ENCODE results near the gene JPH3. TPM values are rescaled to one million over a fixed set of nuclear protein-coding genes. Genes with fewer than 3 reads are reported as not detected.

JPH3 gene
- polyA plus RNA-seq, 2 of the 4 experiments (the other 2 are of a cell fraction): 0.36 to 1.6 TPM

DNA sequence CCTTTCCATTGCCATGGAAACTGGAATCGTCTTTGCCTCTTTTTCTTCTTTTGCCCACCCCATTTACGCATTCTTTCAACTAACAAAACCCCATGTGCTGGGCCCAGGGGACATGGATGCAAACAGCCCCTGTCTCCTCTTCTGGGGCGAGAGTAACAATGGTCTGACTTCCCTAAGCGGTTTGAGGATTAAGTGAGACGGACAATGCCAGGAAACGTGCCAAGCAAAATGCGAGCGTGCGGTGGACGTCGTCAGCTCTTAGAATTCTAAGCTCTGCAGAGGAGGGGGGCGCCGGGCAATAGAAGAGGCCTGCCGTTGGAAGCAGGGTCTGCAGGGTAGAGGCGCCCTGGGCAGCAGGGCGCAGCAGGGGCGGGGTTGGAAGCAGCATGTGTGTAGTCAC, 42.4 kb upstream of the JPH3 start (continued):
- TF ChIP-seq, protein P1, sequence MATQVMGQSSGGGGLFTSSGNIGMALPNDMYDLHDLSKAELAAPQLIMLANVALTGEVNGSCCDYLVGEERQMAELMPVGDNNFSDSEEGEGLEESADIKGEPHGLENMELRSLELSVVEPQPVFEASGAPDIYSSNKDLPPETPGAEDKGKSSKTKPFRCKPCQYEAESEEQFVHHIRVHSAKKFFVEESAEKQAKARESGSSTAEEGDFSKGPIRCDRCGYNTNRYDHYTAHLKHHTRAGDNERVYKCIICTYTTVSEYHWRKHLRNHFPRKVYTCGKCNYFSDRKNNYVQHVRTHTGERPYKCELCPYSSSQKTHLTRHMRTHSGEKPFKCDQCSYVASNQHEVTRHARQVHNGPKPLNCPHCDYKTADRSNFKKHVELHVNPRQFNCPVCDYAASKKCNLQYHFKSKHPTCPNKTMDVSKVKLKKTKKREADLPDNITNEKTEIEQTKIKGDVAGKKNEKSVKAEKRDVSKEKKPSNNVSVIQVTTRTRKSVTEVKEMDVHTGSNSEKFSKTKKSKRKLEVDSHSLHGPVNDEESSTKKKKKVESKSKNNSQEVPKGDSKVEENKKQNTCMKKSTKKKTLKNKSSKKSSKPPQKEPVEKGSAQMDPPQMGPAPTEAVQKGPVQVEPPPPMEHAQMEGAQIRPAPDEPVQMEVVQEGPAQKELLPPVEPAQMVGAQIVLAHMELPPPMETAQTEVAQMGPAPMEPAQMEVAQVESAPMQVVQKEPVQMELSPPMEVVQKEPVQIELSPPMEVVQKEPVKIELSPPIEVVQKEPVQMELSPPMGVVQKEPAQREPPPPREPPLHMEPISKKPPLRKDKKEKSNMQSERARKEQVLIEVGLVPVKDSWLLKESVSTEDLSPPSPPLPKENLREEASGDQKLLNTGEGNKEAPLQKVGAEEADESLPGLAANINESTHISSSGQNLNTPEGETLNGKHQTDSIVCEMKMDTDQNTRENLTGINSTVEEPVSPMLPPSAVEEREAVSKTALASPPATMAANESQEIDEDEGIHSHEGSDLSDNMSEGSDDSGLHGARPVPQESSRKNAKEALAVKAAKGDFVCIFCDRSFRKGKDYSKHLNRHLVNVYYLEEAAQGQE (IDR thresholded peaks at IDR 0.05): no peak
- TF ChIP-seq PHF8 (IDR thresholded peaks at IDR 0.05; ENCODE audit: borderline replicate concordance, low read depth): no peak

DNA sequence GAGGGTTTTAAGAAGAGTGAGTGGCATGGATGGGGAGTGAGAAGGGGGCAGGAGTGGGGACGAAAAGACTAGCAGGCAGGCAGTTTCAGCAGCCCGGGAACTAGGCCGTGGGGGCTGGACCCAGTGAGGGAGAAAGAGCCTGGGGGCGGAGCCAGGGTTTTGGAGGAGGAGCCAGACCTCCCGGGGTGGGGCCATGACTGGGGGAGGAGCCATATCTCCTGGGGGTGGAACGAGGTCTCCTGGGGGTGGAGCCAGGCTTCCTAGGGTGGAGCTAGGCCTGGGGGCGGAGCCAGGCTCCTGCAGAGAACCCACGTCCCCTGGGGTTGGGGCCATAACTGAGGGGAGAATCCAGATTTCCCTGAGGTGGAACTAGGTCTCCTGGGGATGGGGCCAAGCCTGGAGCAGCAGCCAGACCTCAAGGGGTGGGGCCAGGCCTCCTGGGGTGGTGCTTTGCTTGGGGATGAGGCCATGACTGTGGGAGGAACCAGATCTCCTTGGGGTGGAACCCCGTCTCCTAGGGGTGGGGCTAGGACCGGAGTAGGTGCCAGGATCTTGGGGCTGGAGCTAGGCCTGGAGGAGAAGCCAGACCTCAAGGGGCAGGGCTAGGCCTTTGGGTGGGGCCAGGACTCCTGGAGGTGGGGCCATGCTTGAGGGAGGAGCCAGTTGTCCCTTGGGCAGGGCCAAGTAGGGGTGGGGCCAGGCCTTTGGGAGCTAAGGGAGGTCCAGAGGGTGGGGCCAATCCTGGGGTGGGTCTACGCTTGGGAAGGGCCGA, 41.7 kb upstream of the JPH3 start:
- 45% methylated on average over 10 of the region's 12 CpGs for WGBS (ENCODE audit: missing lambda C conversion rate)

DNA sequence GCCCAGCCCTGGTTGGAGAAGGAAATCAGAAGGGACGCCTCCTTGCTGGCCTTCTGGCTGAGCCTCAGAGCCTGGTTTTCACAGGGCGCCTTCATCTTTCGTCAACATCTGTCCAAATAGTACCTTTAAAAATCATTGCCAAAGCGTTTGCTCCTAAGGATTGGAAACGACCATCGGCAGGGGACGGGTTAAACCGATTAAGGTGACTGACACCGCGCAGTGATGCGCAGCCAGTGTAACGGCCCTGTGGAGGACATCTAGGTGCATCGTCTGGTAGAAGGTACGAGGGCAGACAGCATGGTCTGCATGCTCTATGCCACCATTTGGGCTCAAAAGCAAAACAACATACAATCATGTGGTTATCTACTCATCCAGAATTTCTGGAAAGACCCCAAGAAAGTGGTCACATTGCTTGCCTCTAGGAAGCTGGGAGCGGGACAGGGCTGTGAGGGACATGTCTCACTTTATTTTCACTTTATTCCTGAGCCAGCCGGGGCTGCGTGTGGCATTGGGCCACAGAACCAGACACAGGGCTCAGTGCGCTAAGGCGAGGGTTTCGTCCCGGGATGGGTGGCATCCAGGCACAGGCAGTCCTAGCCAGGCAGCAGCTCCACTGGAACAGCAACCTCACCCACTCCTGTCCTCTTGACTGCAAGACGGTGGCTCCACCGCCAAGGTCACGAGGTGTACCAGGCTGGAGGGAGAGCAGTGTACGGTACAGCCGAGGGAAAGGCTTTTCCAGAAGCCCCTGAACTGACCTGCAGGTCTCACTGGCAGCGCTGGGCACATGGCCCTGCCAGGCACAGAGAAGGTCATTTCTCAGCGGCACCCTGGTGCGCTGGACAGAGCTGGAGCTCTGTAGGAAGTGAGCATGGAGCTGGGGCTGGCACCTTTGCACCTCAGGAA, 40.9 kb upstream of the JPH3 start:
- POLR2A ChIA-PET: no interaction called here

More for the DNA sequence above, 41.7 kb upstream of the JPH3 start:
- TF ChIP-seq ZFP36 (IDR thresholded peaks at IDR 0.05; ENCODE audit: borderline replicate concordance, partially characterized antibody): peak; percentile 60
- no peak for TF ChIP-seq POLR2AphosphoS2 (conservative IDR thresholded peaks at IDR 0.05; ENCODE audit: low read length)
- CTCF ChIA-PET: interaction anchor here (0.7 to 3.8 kb wide), 4 partner anchors 10 to 144 kb away, joined by 3 to 24 read pairs (median 18); no protein-coding TSS in a partner anchor
- H3K9me3 ChIP-seq: no peaks in the 10 kb centered on the region
- peak; percentile 70 to 93 for ATAC-seq
- H3K27ac ChIP-seq: peak overlapping the region in 1 of 2 experiments; percentile 7; a peak in 1 of 6 replicates
- no peak overlapping the region for H3K4me2 ChIP-seq
- no peak for FAIRE-seq
- peak; percentile 65 to 83 for DNase-seq (ENCODE audit: low read depth in 1 of 2, low spot score in 1 of 2)
- no peak overlapping the region for H3K4me3 ChIP-seq
- POLR2A ChIA-PET: interaction anchor here (1.0 kb wide), 1 partner anchor 11 kb away, joined by 3 read pairs; no protein-coding TSS in a partner anchor
- no peaks in the 10 kb centered on the region for H3K4me1 ChIP-seq

More for the DNA sequence above, 40.9 kb upstream of the JPH3 start:
- Histone ChIP-seq H3K4me2 (no peak overlapping the region), H3K4me1 (no peaks in the 10 kb centered on the region), H3K4me3 (no peak overlapping the region), H3K9me3 (no peaks in the 10 kb centered on the region), H3K27ac (no peak overlapping the region)
- no peak for TF ChIP-seq EP300 (IDR thresholded peaks at IDR 0.05)
- TF ChIP-seq SMC3 (IDR thresholded peaks at IDR 0.05): no peak
- TF ChIP-seq BHLHE40 (IDR thresholded peaks at IDR 0.05; ENCODE audit: low read depth, low read length): no peak
- TF ChIP-seq GATA3 (IDR thresholded peaks at IDR 0.05; ENCODE audit: borderline replicate concordance): no peak
- no peak for TF ChIP-seq HOXB5 (CRISPR knock-in tag; IDR thresholded peaks at IDR 0.05)
- no peak for TF ChIP-seq PHF8 (IDR thresholded peaks at IDR 0.05; ENCODE audit: borderline replicate concordance, low read depth)
- no peak for TF ChIP-seq KDM5A (IDR thresholded peaks at IDR 0.05)
- TF ChIP-seq NFE2L2 (conservative IDR thresholded peaks at IDR 0.05; ENCODE audit: low read length): no peak
- no peak for TF ChIP-seq HEYL (CRISPR knock-in tag; IDR thresholded peaks at IDR 0.05)
- no peak for TF ChIP-seq ZC3H11A (IDR thresholded peaks at IDR 0.05)
- TF ChIP-seq CHD2 (IDR thresholded peaks at IDR 0.05; ENCODE audit: low read length, partially characterized antibody): no peak
- TF ChIP-seq, protein P2, sequence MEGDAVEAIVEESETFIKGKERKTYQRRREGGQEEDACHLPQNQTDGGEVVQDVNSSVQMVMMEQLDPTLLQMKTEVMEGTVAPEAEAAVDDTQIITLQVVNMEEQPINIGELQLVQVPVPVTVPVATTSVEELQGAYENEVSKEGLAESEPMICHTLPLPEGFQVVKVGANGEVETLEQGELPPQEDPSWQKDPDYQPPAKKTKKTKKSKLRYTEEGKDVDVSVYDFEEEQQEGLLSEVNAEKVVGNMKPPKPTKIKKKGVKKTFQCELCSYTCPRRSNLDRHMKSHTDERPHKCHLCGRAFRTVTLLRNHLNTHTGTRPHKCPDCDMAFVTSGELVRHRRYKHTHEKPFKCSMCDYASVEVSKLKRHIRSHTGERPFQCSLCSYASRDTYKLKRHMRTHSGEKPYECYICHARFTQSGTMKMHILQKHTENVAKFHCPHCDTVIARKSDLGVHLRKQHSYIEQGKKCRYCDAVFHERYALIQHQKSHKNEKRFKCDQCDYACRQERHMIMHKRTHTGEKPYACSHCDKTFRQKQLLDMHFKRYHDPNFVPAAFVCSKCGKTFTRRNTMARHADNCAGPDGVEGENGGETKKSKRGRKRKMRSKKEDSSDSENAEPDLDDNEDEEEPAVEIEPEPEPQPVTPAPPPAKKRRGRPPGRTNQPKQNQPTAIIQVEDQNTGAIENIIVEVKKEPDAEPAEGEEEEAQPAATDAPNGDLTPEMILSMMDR (IDR thresholded peaks at IDR 0.05): no peak
- TF ChIP-seq, protein P3, sequence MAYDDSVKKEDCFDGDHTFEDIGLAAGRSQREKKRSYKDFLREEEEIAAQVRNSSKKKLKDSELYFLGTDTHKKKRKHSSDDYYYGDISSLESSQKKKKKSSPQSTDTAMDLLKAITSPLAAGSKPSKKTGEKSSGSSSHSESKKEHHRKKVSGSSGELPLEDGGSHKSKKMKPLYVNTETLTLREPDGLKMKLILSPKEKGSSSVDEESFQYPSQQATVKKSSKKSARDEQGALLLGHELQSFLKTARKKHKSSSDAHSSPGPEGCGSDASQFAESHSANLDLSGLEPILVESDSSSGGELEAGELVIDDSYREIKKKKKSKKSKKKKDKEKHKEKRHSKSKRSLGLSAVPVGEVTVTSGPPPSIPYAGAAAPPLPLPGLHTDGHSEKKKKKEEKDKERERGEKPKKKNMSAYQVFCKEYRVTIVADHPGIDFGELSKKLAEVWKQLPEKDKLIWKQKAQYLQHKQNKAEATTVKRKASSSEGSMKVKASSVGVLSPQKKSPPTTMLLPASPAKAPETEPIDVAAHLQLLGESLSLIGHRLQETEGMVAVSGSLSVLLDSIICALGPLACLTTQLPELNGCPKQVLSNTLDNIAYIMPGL (CRISPR knock-in tag; IDR thresholded peaks at IDR 0.05; ENCODE audit: borderline replicate concordance): no peak
- TF ChIP-seq CBX8 (IDR thresholded peaks at IDR 0.05): no peak
- TF ChIP-seq, protein P4, sequence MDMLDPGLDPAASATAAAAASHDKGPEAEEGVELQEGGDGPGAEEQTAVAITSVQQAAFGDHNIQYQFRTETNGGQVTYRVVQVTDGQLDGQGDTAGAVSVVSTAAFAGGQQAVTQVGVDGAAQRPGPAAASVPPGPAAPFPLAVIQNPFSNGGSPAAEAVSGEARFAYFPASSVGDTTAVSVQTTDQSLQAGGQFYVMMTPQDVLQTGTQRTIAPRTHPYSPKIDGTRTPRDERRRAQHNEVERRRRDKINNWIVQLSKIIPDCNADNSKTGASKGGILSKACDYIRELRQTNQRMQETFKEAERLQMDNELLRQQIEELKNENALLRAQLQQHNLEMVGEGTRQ (IDR thresholded peaks at IDR 0.05): no peak
- no peak for TF ChIP-seq FOXS1 (CRISPR knock-in tag; IDR thresholded peaks at IDR 0.05)
- TF ChIP-seq MYC (IDR thresholded peaks at IDR 0.05; ENCODE audit: borderline replicate concordance, low read length): no peak
- no peak for FAIRE-seq
- WGBS (ENCODE audit: missing lambda C conversion rate): 86% methylated on average over 29 of the region's 29 CpGs
- CTCF ChIA-PET: interaction anchor here (0.7 to 3.8 kb wide), 5 partner anchors 10 to 145 kb away, joined by 3 to 24 read pairs (median 17); no protein-coding TSS in a partner anchor
- DNase-seq (ENCODE audit: low read depth in 1 of 2, low spot score in 1 of 2): no peak
- ATAC-seq: no peak
